ENCODE measurements around the gene PPP2R5E.

Gene PPP2R5E

GRCh38 chr14:63564318-63564717 is 21.1 kb upstream of the PPP2R5E start:
- no peak for TF ChIP-seq ESRRG (CRISPR knock-in tag; IDR thresholded peaks at IDR 0.05)
- TF ChIP-seq TOX (CRISPR knock-in tag; IDR thresholded peaks at IDR 0.05; ENCODE audit: borderline replicate concordance), result no peak
- no peak for TF ChIP-seq ZFP30 (CRISPR knock-in tag; IDR thresholded peaks at IDR 0.05)
- no peak for TF ChIP-seq TSHZ2 (CRISPR knock-in tag; IDR thresholded peaks at IDR 0.05)
- TF ChIP-seq CSRNP3 (CRISPR knock-in tag; IDR thresholded peaks at IDR 0.05), result no peak
- TF ChIP-seq TCF4 (CRISPR knock-in tag; IDR thresholded peaks at IDR 0.05; ENCODE audit: borderline replicate concordance), result no peak
- no peak for TF ChIP-seq OSR1 (CRISPR knock-in tag; IDR thresholded peaks at IDR 0.05)
- no peak for TF ChIP-seq ZC3H10 (CRISPR knock-in tag; IDR thresholded peaks at IDR 0.05)
- TF ChIP-seq ZNF70 (CRISPR knock-in tag; IDR thresholded peaks at IDR 0.05), result no peak
- TF ChIP-seq PATZ1 (CRISPR knock-in tag; IDR thresholded peaks at IDR 0.05; ENCODE audit: borderline replicate concordance), result no peak
- TF ChIP-seq PPARA (CRISPR knock-in tag; IDR thresholded peaks at IDR 0.05; ENCODE audit: borderline replicate concordance), result no peak
- no peak for TF ChIP-seq ZNF565 (CRISPR knock-in tag; conservative IDR thresholded peaks at IDR 0.05; ENCODE audit: low read depth)
- TF ChIP-seq ZFP3 (CRISPR knock-in tag; IDR thresholded peaks at IDR 0.05), result no peak
- peak; percentile 17; the same call in 1 of the 3 replicates for ATAC-seq

GRCh38 chr14:63563370-63564026 is 20.3 kb upstream of the PPP2R5E start:
- TF ChIP-seq BACH2 (CRISPR knock-in tag; IDR thresholded peaks at IDR 0.05; ENCODE audit: borderline replicate concordance) (no peak), PPARA (CRISPR knock-in tag; IDR thresholded peaks at IDR 0.05; ENCODE audit: borderline replicate concordance) (no peak), GLIS3 (CRISPR knock-in tag; IDR thresholded peaks at IDR 0.05) (no peak), ESRRG (CRISPR knock-in tag; IDR thresholded peaks at IDR 0.05) (no peak), RARB (CRISPR knock-in tag; IDR thresholded peaks at IDR 0.05) (no peak), TSHZ2 (CRISPR knock-in tag; IDR thresholded peaks at IDR 0.05) (no peak), ZNF565 (CRISPR knock-in tag; conservative IDR thresholded peaks at IDR 0.05; ENCODE audit: low read depth) (no peak), PATZ1 (CRISPR knock-in tag; IDR thresholded peaks at IDR 0.05; ENCODE audit: borderline replicate concordance) (no peak), OSR1 (CRISPR knock-in tag; IDR thresholded peaks at IDR 0.05) (no peak), CSDC2 (CRISPR knock-in tag; IDR thresholded peaks at IDR 0.05) (no peak), POU6F1 (CRISPR knock-in tag; IDR thresholded peaks at IDR 0.05; ENCODE audit: borderline replicate concordance, low read depth) (no peak), ZNF8 (CRISPR knock-in tag; IDR thresholded peaks at IDR 0.05) (no peak), CREB5 (CRISPR knock-in tag; IDR thresholded peaks at IDR 0.05; ENCODE audit: low read depth) (no peak), CSRNP3 (CRISPR knock-in tag; IDR thresholded peaks at IDR 0.05) (no peak), ISL1 (CRISPR knock-in tag; IDR thresholded peaks at IDR 0.05) (no peak), ZNF70 (CRISPR knock-in tag; IDR thresholded peaks at IDR 0.05) (no peak), TOX (CRISPR knock-in tag; IDR thresholded peaks at IDR 0.05; ENCODE audit: borderline replicate concordance) (no peak), ZFP3 (CRISPR knock-in tag; IDR thresholded peaks at IDR 0.05) (no peak), ZFP30 (CRISPR knock-in tag; IDR thresholded peaks at IDR 0.05) (no peak), SNAI2 (CRISPR knock-in tag; IDR thresholded peaks at IDR 0.05) (no peak)
- peak; percentile 91 for ATAC-seq
